K562 (cell line): ENCODE measurements around the gene AKNAD1. TPM values are rescaled to one million over a fixed set of nuclear protein-coding genes. Genes with fewer than 3 reads are reported as not detected.

Experiments used
- ATAC-seq: fragments of 200-7000 bp; cut with Tn5 transposase; 3 replicates; pipeline ENCODE4 v1.9.1; 2020; ENCODE audit warnings: moderate library complexity
- BruUV-seq: library from RNA; stranded (reverse); fragments of 400-500 nt; replicated peaks from 2 replicates; lab custom pipeline; 2021; lab: Mats Ljungman, UMichigan
- CTCF ChIA-PET: fragments of 300-600 bp; formaldehyde crosslinking; extraction: SDS; loops from one replicate; lab custom pipeline; 2021; ENCODE audit warnings: low intra/inter-chr PET ratio; lab: Yijun Ruan, JAX
- POLR2A ChIA-PET: fragments of 300-600, 350-650 bp; sonication (Branson Sonifier 250); formaldehyde crosslinking; extraction: SDS; loops from one replicate; lab custom pipeline; 2021; ENCODE audit warnings: antibody characterized with exemption, inconsistent platforms; lab: Yijun Ruan, JAX
- DNase-seq, 4 experiments: peaks; one replicate each; pipeline versions ENCODE4 v3.0.0 to v3.0.0-alpha.2; 2011 to 2018; ENCODE audit warnings: low spot score in 3 of 4, mixed read lengths in 3 of 4; ENCODE audit errors: extremely low read depth in 1 of 4
- FAIRE-seq: peaks from 2 replicates; lab custom pipeline; 2011; peaks lifted over from hg19 to GRCh38; lab: Jason Lieb, UNC
- H2AFZ ChIP-seq: 2 replicates; pipeline ENCODE4 v1.6.0; 2011; ENCODE audit warnings: low read depth, low read length, control low read depth, inconsistent platforms
- H3K27ac ChIP-seq: fragments of 200-600 bp; 3 replicates; pipeline ENCODE4 v1.8.0; 2011; ENCODE audit warnings: low read depth, mild to moderate bottlenecking, control low read depth, inconsistent platforms, low read length, moderate library complexity, mixed read lengths; ENCODE audit errors: extremely low read depth
- H3K27me3 ChIP-seq, 2 experiments: fragments of 300-600 bp in 1 of 2; 2 replicates in 1 of 2; 3 replicates in 1 of 2; pipeline versions ENCODE4 v1.6.0 to v1.8.0; 2011; ENCODE audit warnings: inconsistent platforms in 2 of 2, low read length in 2 of 2, mild to moderate bottlenecking in 1 of 2, mixed read lengths in 1 of 2, moderate library complexity in 1 of 2; ENCODE audit not compliant: control insufficient read depth in 2 of 2, insufficient read depth in 2 of 2
- H3K36me3 ChIP-seq: fragments of 300-600 bp; 3 replicates; pipeline ENCODE4 v1.8.0; 2011; ENCODE audit warnings: mild to moderate bottlenecking, low read length, inconsistent platforms; ENCODE audit not compliant: control insufficient read depth, insufficient read depth
- H3K4me1 ChIP-seq, 2 experiments: fragments of 200-600 bp in 1 of 2; replicated peaks in 1 of 2; 2 replicates in 1 of 2; 3 replicates in 1 of 2; pipeline versions ENCODE4 v1.5.1 to v1.8.0; 2011; ENCODE audit warnings: inconsistent platforms in 2 of 2, low read length in 2 of 2, mild to moderate bottlenecking in 1 of 2, mixed read lengths in 1 of 2, moderate library complexity in 1 of 2; ENCODE audit not compliant: control insufficient read depth in 2 of 2, insufficient read depth in 2 of 2
- H3K4me2 ChIP-seq: 2 replicates; pipeline ENCODE4 v1.6.1; 2011; ENCODE audit warnings: low read length, control low read depth, inconsistent platforms, mixed read lengths; ENCODE audit not compliant: insufficient read depth
- H3K4me3 ChIP-seq: fragments of 200-600 bp; sonication (generic), shearing (Covaris generic); 2 replicates; pipeline ENCODE4 v1.5.1; 2016; ENCODE audit warnings: control low read depth, inconsistent platforms
- H3K79me2 ChIP-seq: fragments of 200-600 bp; 3 replicates; pipeline ENCODE4 v1.8.0; 2011; ENCODE audit warnings: low read length, inconsistent platforms; ENCODE audit not compliant: control insufficient read depth, insufficient read depth
- H3K9ac ChIP-seq, 2 experiments: 2 replicates each; pipeline versions ENCODE4 v1.6.0 to v1.6.1; 2011; ENCODE audit warnings: low read depth in 2 of 2, low read length in 2 of 2, control low read depth in 1 of 2, inconsistent platforms in 1 of 2, mild to moderate bottlenecking in 1 of 2, mixed read lengths in 1 of 2; ENCODE audit not compliant: insufficient read depth in 1 of 2
- H3K9me1 ChIP-seq: one replicate; pipeline ENCODE4 v1.6.0; 2011; ENCODE audit warnings: inconsistent platforms, mild to moderate bottlenecking, low read length, moderate library complexity; ENCODE audit not compliant: control insufficient read depth, insufficient read depth
- H3K9me3 ChIP-seq: replicated peaks from 2 replicates; pipeline ENCODE4 v1.5.1; 2011; ENCODE audit warnings: low read depth, low read length, inconsistent platforms; ENCODE audit not compliant: control insufficient read depth, insufficient read depth
- H4K20me1 ChIP-seq: replicated peaks from 2 replicates; pipeline ENCODE4 v1.6.1; 2011; ENCODE audit warnings: low read length, inconsistent platforms, mixed read lengths; ENCODE audit not compliant: control insufficient read depth, insufficient read depth
- C11orf30 ChIP-seq: fragments of 450-650 bp; IDR thresholded peaks from 2 replicates; pipeline ENCODE4 v1.6.1; 2016; ENCODE audit warnings: low read depth, mild to moderate bottlenecking
- EP300 ChIP-seq: IDR thresholded peaks from 2 replicates; pipeline ENCODE4 v1.6.1; 2012; ENCODE audit warnings: low read length, improper control_type of control experiment
- ETV1 ChIP-seq: fragments of 450-650 bp; conservative IDR thresholded peaks from 2 replicates; pipeline ENCODE4 v1.6.1; 2016; ENCODE audit warnings: missing genetic modification characterization, control low read depth, low read depth, missing compliant biosample characterization
- GABPA ChIP-seq: fragments of 200-800 bp; sonication (Bioruptor generic); conservative IDR thresholded peaks from 2 replicates; pipeline ENCODE4 v1.6.1; 2016; ENCODE audit warnings: low read depth, missing genetic modification characterization, missing compliant biosample characterization
- GATAD2B ChIP-seq: fragments of 450-650 bp; IDR thresholded peaks from 2 replicates; pipeline ENCODE4 v1.6.1; 2017; ENCODE audit warnings: mild to moderate bottlenecking, borderline replicate concordance
- HMBOX1 ChIP-seq: sonication (generic); IDR thresholded peaks from 2 replicates; pipeline ENCODE4 v1.6.1; 2016
- NFE2 ChIP-seq: IDR thresholded peaks from 2 replicates; pipeline ENCODE4 v1.6.1; 2014; ENCODE audit warnings: antibody characterized with exemption, low read depth
- NFIX ChIP-seq: fragments of 250-450 bp; sonication (Bioruptor Pico); IDR thresholded peaks from 2 replicates; pipeline ENCODE4 v1.4.0; 2020; ENCODE audit warnings: low read depth, mild to moderate bottlenecking, moderate library complexity
- NR2C1 ChIP-seq, 2 experiments: fragments of 450-650 bp; IDR thresholded peaks; 2 replicates each; pipeline ENCODE4 v1.6.1; 2017; ENCODE audit warnings: mild to moderate bottlenecking in 2 of 2, antibody characterized with exemption in 1 of 2, inconsistent platforms in 1 of 2, missing compliant biosample characterization in 1 of 2, missing genetic modification characterization in 1 of 2
- NR2C2 ChIP-seq, 2 experiments: fragments of 200-800 bp in 1 of 2; sonication (Bioruptor generic) in 1 of 2; sonication (generic) in 1 of 2; formaldehyde crosslinking in 1 of 2; IDR thresholded peaks; 2 replicates each; pipeline versions ENCODE4 v1.6.1 to v1.8.0; 2016 to 2022; ENCODE audit warnings: mild to moderate bottlenecking in 1 of 2, missing compliant biosample characterization in 1 of 2, missing genetic modification characterization in 1 of 2, missing genetic modification reagents in 1 of 2
- VEZF1 ChIP-seq: fragments of 200-800 bp; sonication (Bioruptor generic); IDR thresholded peaks from 2 replicates; pipeline ENCODE4 v1.6.1; 2017; ENCODE audit warnings: missing genetic modification characterization, missing compliant biosample characterization
- ZNF175 ChIP-seq: fragments of 200-800 bp; sonication (Bioruptor generic); IDR thresholded peaks from 2 replicates; pipeline ENCODE4 v1.6.1; 2016; ENCODE audit warnings: low read depth, mild to moderate bottlenecking, missing genetic modification characterization, missing compliant biosample characterization
- ZNF384 ChIP-seq: IDR thresholded peaks from 2 replicates; pipeline ENCODE4 v1.6.1; 2012; ENCODE audit warnings: low read depth, low read length, improper control_type of control experiment
- ZNF395 ChIP-seq: fragments of 200-800 bp; sonication (Bioruptor generic); IDR thresholded peaks from 2 replicates; pipeline ENCODE4 v1.6.1; 2017; ENCODE audit warnings: missing genetic modification characterization, missing compliant biosample characterization
- ZNF584 ChIP-seq: fragments of 200-800 bp; sonication (Bioruptor generic); IDR thresholded peaks from 2 replicates; pipeline ENCODE4 v1.6.1; 2016; ENCODE audit warnings: low read depth, mild to moderate bottlenecking, missing genetic modification characterization, missing compliant biosample characterization
- WGBS: fragments of 100-300 bp; shearing (Covaris generic); methylation state at CpG from one replicate; pipeline ENCODE4 v1.1.6; 2016; ENCODE audit warnings: low coverage, mixed read lengths; ENCODE audit not compliant: insufficient coverage; ENCODE audit errors: missing lambda C conversion rate; 5-methylcytosine and 5-hydroxymethylcytosine counted together
- in situ Hi-C: fragments of 300-500 bp; cut with MboI; formaldehyde crosslinking; loops from 4 replicates; pipeline ENCODE4 v1.15.0; 2018; ENCODE audit warnings: inconsistent platforms, mixed read lengths
- intact Hi-C: fragments of 100-400 bp; cut with micrococcal nuclease; formaldehyde crosslinking; loops from 2 replicates; pipeline ENCODE4 v1.14.2; 2022
- polyA plus RNA-seq, 8 experiments: library from polyadenylated mRNA; depleted of rRNA in 4 of 8; stranded (reverse) in 5 of 8; unstranded in 3 of 8; fragments of >200 nt; fragmentation: Nextera tagmentation in 2 of 8; fragmentation: Illumina TruSeq in 1 of 8; extraction: Ambion mirVana in 2 of 8; extraction: Trizol in 1 of 8; gene quantifications; 2 replicates each; pipeline versions ENCODE4 v1.2.1 to v1.2.3, GENCODE V29; 2011 to 2014; ENCODE audit warnings: inconsistent platforms in 1 of 8, missing spikeins in 1 of 8
- total RNA-seq, 7 experiments: library from RNA; depleted of rRNA in 6 of 7; stranded (reverse); fragments of >200 nt in 6 of 7; fragmentation: Illumina TruSeq in 2 of 7; extraction: Trizol in 2 of 7; gene quantifications; 2 replicates each; pipeline versions ENCODE4 v1.2.1 to v1.2.3, GENCODE V29; 2011 to 2021; ENCODE audit warnings: low replicate concordance in 1 of 7

The AKNAD1 gene
- total and polyA plus RNA-seq, 9 of the 15 experiments (the other 6 are each of a cell fraction or from before 2014, with no cell fraction given) = 0.13 to 0.30 TPM; not detected in 7

GRCh38 chr1:108889706-108890384 is 33.0 kb upstream of the AKNAD1 start:
- Histone ChIP-seq H3K36me3 (no peaks in the 10 kb centered on the region), H3K9me3 (no peaks in the 10 kb centered on the region), H4K20me1 (no peaks in the 10 kb centered on the region), H3K4me3 (no peak overlapping the region), H3K4me1 (peaks cover 0 to 12% of the 10 kb centered on the region in 2 experiments; a peak in 2 of 5 replicates), H3K27me3 (no peaks in the 10 kb centered on the region; a peak in 1 of 5 replicates), H3K9ac (no peak overlapping the region), H3K4me2 (peak overlapping the region; percentile 21; the same call in 1 of the 2 replicates), H3K79me2 (no peaks in the 10 kb centered on the region), H3K27ac (peak overlapping the region; percentile 17; the same call in 1 of the 3 replicates), H3K9me1 (no peaks in the 10 kb centered on the region), H2AFZ (peak overlapping the region; percentile 61)
- POLR2A ChIA-PET = interaction anchor here (0.6 to 1.6 kb wide), 9 partner anchors 13 to 211 kb away, joined by 3 to 7 read pairs (median 4); partner anchors contain the start of gene GPSM2
- intact Hi-C loops = no loop called here
- WGBS = 21% methylated on average over 7 of the region's 7 CpGs
- CTCF ChIA-PET = no interaction called here
- no peak for FAIRE-seq
- peak in 1 of 4 experiments; percentile 28 for DNase-seq
- in situ Hi-C loops = loop anchor here (5.0 kb wide), 1 partner anchor 63 kb away; no protein-coding TSS in a partner anchor
- peak; percentile 78 for ATAC-seq
- BruUV-seq = no TSS peak
- TF ChIP-seq GABPA (tag) (0 out of 2 replicates have a peak, but pooled peaks have one; percentile 40), ZNF175 (CRISPR knock-in tag) (peak; percentile 42; the same call in 1 of the 2 replicates), ZNF384 (no peak), ZNF584 (CRISPR knock-in tag) (peak; percentile 60; the same call in 1 of the 2 replicates), GATAD2B (no peak), ETV1 (tag) (peak; percentile 17; the same call in 1 of the 2 replicates), EP300 (peak; percentile 27; the same call in 1 of the 2 replicates), NFE2 (peak; percentile 23; the same call in 1 of the 2 replicates), VEZF1 (CRISPR knock-in tag) (0 out of 2 replicates have a peak, but pooled peaks have one; percentile 13), NR2C1 (IDR thresholded peaks at IDR 0.05) (no peak), NR2C1 (tag; IDR thresholded peaks at IDR 0.05) (0 out of 2 replicates have a peak, but pooled peaks have one; percentile 28), ZNF395 (peak; percentile 70), C11orf30 (0 out of 2 replicates have a peak, but pooled peaks have one; percentile 6), NFIX (CRISPR knock-in tag) (no peak), NR2C2 (CRISPR knock-in tag; IDR thresholded peaks at IDR 0.05) (no peak), NR2C2 (tag; IDR thresholded peaks at IDR 0.05) (peak; percentile 69; the same call in 1 of the 2 replicates), HMBOX1 (0 out of 2 replicates have a peak, but pooled peaks have one; percentile 28)
